GM19035 (cell line): ENCODE results near the gene LCA5L.
A peak's percentile ranks its signal among the peaks of the same experiment; 100 is the strongest.
"Not testable (repeated sequence)": the region's sequence is repeated elsewhere in the genome, so short reads cannot be mapped to it uniquely, and the experiment has no call there.

Experiments used
- ATAC-seq: cut with Tn5 transposase; IDR thresholded peaks from one replicate; pipeline ENCODE4 v1.9.1; 2021; ENCODE audit not compliant: unreplicated experiment

LCA5L gene

GRCh38 chr21:39388038-39388810, 57.4 kb downstream of the LCA5L start:
- peak; percentile 71 for ATAC-seq

GRCh38 chr21:39387461-39388037, 58.0 kb downstream of the LCA5L start:
- peak; percentile 41 for ATAC-seq

DNA sequence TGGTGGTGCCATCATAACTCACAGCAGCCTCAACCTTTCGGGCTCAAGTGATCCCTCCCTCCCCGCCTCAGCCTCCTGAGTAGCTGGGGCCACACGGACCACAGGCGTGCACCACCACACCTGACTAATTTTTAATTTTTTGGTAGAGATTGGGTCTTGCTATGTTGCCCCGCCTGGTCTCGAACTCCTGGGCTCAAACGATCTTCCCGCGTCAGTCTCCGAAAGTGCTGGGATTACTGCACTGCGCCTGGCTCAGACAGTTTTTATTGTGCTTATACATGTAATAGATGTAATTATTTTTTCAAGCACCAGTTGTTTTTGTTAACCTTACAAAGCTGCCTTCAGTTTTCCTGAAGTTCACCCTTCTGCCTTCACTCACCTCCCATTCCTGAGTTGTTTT, 58.7 kb downstream of the LCA5L start:
- no peak for ATAC-seq

- ATAC-seq, result no peak
Observed at GRCh38 chr21:39386194-39386593, 59.4 kb downstream of the LCA5L start.

DNA sequence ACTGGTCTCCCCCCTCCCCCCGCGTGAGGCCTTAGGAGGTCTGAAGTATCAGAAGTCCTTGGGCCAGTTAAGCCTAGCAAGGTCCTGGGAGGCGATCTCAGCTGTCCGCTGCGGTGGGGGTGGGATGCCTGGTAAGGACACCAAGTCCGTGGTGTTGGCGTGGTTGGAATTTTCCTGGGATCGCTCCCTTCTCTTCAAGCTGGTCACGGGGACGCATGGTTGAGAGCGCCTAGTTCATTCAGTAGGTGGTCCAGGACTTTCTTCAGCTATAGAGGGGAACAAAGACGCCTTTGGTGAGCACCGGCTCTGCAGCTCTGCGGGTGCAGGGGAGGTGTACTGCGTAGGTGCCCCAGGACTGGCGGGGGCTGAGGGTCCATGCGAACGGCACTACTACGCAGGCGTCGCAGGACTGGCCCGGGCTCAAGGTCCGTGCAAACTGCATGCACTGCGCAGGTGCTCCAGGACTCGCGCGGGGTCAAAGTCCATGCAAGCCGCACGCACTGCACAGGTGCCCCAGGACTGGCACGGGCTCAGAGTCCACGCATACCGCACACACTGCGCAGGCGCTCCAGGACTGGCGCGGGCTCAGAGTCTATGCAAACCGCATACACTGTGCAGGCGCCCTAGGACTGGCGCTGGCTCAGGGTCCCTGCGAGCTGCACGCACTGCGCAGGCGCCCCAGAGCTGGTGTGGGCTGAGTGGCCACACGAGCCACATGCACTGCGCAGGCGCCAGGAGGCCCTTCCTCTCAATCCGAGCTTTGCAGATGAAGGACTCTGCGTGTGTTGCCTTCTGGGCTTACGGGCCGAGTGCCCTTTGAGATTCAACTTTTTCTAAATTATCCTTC, 60.1 kb downstream of the LCA5L start:
- ATAC-seq, result no peak

- no peak for ATAC-seq
Observed at GRCh38 chr21:39384674-39385298, 60.8 kb downstream of the LCA5L start.

DNA sequence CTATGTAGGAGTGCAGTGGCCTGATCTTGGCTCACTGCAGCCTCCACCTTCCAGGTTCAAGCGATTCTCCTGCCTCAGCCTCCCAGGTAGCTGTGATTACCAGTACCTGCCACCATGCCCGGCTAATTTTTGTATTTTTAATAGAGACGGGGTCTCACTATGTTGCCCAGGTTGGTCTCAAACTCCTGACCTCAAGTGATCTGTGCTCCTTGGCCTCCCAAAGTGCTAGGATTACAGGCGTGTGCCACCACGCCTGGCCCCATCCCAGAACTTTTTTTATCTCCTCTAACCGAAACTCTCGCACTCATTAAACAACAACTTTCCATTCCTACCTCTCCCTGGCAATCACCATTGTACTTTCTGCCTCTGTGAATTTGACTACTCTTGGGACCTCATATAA, 63.5 kb downstream of the LCA5L start:
- ATAC-seq, result not testable (repeated sequence)

DNA sequence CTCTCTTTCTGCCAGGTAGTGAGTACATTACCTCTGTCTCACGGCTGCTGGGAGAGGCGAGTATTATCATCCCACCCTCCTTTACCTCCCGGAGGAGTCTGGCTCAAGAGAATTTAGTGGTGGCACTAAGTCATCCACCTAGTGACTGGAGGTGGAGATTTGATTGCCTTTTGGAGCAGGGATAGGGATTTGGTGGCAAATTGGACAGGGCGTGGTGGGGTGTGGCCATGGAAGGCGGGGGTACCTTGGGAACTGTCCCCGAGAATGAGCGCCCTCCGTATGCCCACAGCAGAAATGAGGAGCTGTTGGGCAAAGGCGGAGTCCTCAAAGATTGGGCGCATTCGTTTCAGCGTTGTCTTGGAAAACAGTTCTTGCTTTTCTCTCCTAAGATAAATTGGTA, 64.6 kb downstream of the LCA5L start:
- ATAC-seq, result no peak

DNA sequence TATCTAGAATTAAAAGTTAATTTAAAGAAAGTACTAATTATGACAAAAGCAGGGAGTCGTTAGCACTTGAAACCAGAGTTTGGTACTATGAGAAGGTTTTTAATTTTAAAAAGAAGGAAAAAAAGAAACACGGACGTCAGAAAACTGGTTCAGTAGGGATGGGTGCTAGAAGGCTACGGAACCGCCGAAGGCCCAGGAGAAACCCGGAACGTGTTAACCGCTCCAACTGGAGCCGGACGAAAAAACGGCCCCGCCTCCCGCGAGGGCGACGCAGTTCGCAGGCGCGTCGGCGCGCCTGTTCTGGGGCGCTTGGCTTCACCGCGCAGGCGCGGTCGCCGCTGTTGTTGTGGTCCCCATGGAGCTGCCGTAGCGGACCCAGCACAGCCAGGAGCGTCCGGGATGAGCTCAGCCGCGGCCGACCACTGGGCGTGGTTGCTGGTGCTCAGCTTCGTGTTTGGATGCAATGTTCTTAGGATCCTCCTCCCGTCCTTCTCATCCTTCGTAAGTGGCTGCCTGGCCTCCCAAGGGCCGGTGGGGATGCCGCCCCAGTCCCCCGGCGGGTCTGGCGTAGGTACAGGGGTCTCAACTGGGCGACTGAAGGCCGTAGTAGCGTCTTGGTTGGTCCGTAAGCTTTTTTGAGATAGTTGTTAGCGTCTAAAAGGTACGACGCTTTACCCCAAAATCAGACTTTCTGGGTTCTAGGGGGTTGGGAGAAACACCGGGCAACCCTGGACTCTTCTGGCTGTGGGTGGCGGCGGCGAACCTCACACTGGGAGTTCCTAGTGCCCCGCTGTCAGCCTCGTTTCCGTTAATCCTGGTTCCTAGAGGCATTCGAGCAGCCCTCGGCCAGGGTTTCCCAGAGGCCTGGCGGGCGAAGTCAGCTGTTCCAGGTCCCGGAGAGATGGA, 65.3 kb downstream of the LCA5L start:
- peak; percentile 95 for ATAC-seq

GRCh38 chr21:39377444-39378050, 68.0 kb downstream of the LCA5L start:
- no peak for ATAC-seq

- ATAC-seq, result no peak
Observed at GRCh38 chr21:39375446-39375845, 70.1 kb downstream of the LCA5L start.

- no peak for ATAC-seq
Observed at GRCh38 chr21:39374046-39374445, 71.5 kb downstream of the LCA5L start.

DNA sequence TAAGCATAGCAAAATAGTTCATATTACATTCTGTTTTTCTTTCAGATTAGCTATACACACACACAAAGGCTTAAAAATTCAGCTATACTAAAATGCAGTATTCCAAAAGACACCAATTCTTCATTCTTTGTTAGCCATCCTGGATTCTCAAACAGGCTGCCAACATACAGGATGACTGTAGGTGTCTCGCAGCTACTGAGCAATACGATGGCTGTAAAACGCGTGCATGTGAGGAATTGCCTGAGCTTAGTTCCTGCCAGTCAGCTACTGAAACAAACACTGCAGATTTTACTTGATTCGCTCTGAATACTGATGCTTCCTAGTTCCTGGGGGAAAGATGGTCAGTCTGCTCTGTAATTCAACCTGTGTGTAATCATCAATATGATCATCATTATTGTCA, 71.9 kb downstream of the LCA5L start:
- ATAC-seq, result no peak

DNA sequence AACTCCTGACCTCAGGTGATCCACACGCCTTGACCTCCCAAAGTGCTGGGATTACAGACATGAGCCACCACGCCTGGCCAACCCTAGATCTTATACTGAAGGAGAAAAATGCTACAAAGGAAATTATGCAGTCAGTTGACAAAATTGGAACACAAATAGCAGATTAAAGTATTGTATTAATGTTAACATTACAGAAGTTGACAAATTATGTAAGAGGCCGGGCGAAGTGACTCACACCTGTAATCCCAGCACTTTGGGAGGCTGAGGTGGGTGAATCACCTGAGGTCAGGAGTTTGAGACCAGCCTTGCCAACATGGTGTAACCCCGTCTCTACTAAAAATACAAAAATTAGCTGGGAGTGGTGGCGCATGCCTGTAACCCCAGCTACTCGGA, 75.7 kb downstream of the LCA5L start:
- not testable (repeated sequence) for ATAC-seq

GRCh38 chr21:39367783-39368182, 77.8 kb downstream of the LCA5L start:
- no peak for ATAC-seq

GRCh38 chr21:39366563-39366962, 79.0 kb downstream of the LCA5L start:
- ATAC-seq, result no peak

GRCh38 chr21:39364949-39365348, 80.6 kb downstream of the LCA5L start:
- ATAC-seq, result no peak

DNA sequence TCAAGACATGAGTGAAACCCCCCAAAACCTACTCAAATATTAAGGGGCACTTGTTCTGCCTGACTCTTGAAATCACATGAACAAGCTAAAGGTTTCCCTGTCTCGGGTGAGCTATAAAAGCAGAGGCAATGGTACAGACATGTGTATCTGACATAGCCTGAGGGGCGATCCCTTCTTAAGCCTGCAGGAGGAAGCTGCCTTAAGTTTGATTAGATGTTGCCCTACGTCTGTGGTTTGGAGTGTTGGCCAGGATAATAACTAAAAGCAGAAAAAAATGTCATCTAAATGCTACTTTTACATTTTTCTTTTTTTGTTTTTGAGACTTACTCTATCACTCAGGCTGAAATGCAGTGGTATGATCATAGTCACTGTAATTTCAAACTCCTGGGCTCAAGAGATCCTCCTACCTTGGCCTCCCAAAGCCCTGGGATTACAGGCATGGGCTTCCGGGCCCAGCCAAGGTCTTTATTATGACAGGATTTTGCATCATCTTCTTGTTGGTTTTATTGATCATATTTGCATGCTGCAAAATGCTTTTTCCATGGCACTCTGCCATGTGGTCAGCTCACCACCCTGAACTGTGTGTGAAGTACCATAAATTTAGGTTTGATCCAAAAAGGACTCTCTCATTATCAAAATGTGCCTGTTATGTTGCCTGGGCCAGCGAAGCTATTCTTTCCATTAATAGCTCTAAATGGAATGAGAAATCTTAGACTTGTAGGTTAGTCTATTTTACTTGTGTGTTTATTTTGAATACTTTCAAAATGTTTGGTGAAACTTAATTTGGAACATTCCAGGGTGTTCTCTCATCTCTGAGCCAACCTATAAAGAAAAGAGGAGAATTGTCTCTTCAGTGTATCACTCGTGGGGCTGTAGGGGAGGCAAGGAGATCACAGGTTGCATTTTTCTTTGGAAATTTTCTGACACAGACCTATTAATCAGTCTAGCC, 81.7 kb downstream of the LCA5L start:
- ATAC-seq, result no peak

GRCh38 chr21:39362733-39363132, 82.8 kb downstream of the LCA5L start:
- ATAC-seq, result no peak
